SK-N-DZ (cell line): ENCODE measurements around the gene ARCN1.

Experiments
- DNase-seq: peaks from one replicate; pipeline ENCODE4 v3.0.0-alpha.2; 2015; ENCODE audit warnings: low spot score
- small RNA-seq, 2 experiments: library from RNA; depleted of rRNA; stranded (forward); fragments of <200 nt; gene quantifications; one replicate each; pipeline ENCODE3, GENCODE V24; 2014

Gene ARCN1

GRCh38 chr11:118636569-118637290 lies 64.5 kb downstream of the ARCN1 start:
- DNase-seq, result no peak

- DNase-seq, result no peak
Measured at GRCh38 chr11:118638726-118639125, 66.5 kb downstream of the ARCN1 start.

- DNase-seq, result no peak
Measured at GRCh38 chr11:118639899-118640298, 67.7 kb downstream of the ARCN1 start.

- DNase-seq, result no peak
Measured at GRCh38 chr11:118640332-118641154, 68.3 kb downstream of the ARCN1 start.

- DNase-seq, result no peak
Measured at GRCh38 chr11:118641397-118642019, 69.3 kb downstream of the ARCN1 start.

GRCh38 chr11:118643142-118643994 lies 71.2 kb downstream of the ARCN1 start:
- DNase-seq, result no peak

GRCh38 chr11:118643995-118644345 lies 71.8 kb downstream of the ARCN1 start:
- no peak for DNase-seq

- no peak for DNase-seq
Measured at GRCh38 chr11:118644496-118644895, 72.3 kb downstream of the ARCN1 start.

- no peak for DNase-seq
Measured at GRCh38 chr11:118645066-118645715, 73.0 kb downstream of the ARCN1 start.

GRCh38 chr11:118646393-118646792 lies 74.2 kb downstream of the ARCN1 start:
- no peak for DNase-seq

- no peak for DNase-seq
Measured at GRCh38 chr11:118648291-118648690, 76.1 kb downstream of the ARCN1 start.

GRCh38 chr11:118649941-118650340 lies 77.7 kb downstream of the ARCN1 start:
- no peak for DNase-seq

- no peak for DNase-seq
Measured at GRCh38 chr11:118650366-118650765, 78.2 kb downstream of the ARCN1 start.

- no peak for DNase-seq
Measured at GRCh38 chr11:118651820-118652219, 79.6 kb downstream of the ARCN1 start.

Small RNA genes within 50 kb of the gene (small RNA-seq; reads per million reads assigned to genes)
- gene RNU6-1157P, result 0 reads per million in 2 experiments
